SU-DHL-6 (cell line): Measurements from ENCODE around the gene MNAT1.

Experiments
- CTCF ChIP-seq: fragments of 200-600 bp; sonication (generic); IDR thresholded peaks from one replicate; pipeline ENCODE4 v1.5.1; 2017; ENCODE audit warnings: antibody characterized with exemption, mild to moderate bottlenecking, low read length, moderate library complexity; ENCODE audit not compliant: insufficient read depth, poor library complexity, severe bottlenecking
- EZH2phosphoT487 ChIP-seq: fragments of 200-600 bp; sonication (generic), shearing (Covaris generic); conservative IDR thresholded peaks from 2 replicates; pipeline ENCODE4 v1.6.1; 2018; ENCODE audit warnings: mild to moderate bottlenecking, antibody characterized with exemption, low read length, moderate library complexity, mixed read lengths

- no peak for TF ChIP-seq EZH2phosphoT487
- TF ChIP-seq CTCF = no peak
Observed at GRCh38 chr14:60710494-60710893, 24.1 kb upstream of the MNAT1 start.
